Naive B cell (primary cell): ENCODE measurements around the gene CHM. TPM values are rescaled to one million over a fixed set of nuclear protein-coding genes. Genes with fewer than 3 reads are reported as not detected.
"Not testable (repeated sequence)": the region's sequence is repeated elsewhere in the genome, so short reads cannot be mapped to it uniquely, and the experiment has no call there.

Experiments
- ATAC-seq, 2 donors: fragments of 150-1000 bp; cut with Tn5 transposase; 2 replicates each; pipeline ENCODE4 v1.10.0; 2021; ENCODE audit warnings: low read depth in 2 of 2, mild to moderate bottlenecking in 2 of 2, moderate library complexity in 2 of 2
- DNase-seq: peaks from one replicate; pipeline ENCODE4 v3.0.0; 2022
- H3K27ac Mint-ChIP-seq, 6 donors: one replicate each; pipeline ENCODE4 v1.8.0; 2020 to 2022; ENCODE audit warnings: mild to moderate bottlenecking in 6 of 6, mixed read lengths in 6 of 6, moderate library complexity in 5 of 6, inconsistent platforms in 2 of 6
- H3K27me3 Mint-ChIP-seq, 3 donors: one replicate each; pipeline ENCODE4 v1.8.0; 2021 to 2022; ENCODE audit warnings: mixed read lengths in 3 of 3, mild to moderate bottlenecking in 1 of 3
- H3K36me3 Mint-ChIP-seq, 2 donors: one replicate each; pipeline ENCODE4 v1.8.0; 2020 to 2022; ENCODE audit warnings: mixed read lengths in 2 of 2, inconsistent platforms in 1 of 2, mild to moderate bottlenecking in 1 of 2
- H3K4me1 Mint-ChIP-seq, 3 donors: one replicate each; pipeline ENCODE4 v1.8.0; 2020 to 2022; ENCODE audit warnings: mixed read lengths in 3 of 3, inconsistent platforms in 1 of 3, mild to moderate bottlenecking in 1 of 3, moderate library complexity in 1 of 3
- H3K4me3 Mint-ChIP-seq, 8 donors: one replicate each; pipeline ENCODE4 v1.8.0; 2020 to 2022; ENCODE audit warnings: mild to moderate bottlenecking in 8 of 8, mixed read lengths in 8 of 8, moderate library complexity in 8 of 8, inconsistent platforms in 2 of 8
- H3K9me3 Mint-ChIP-seq, 7 donors: one replicate each; pipeline ENCODE4 v1.8.0; 2020 to 2022; ENCODE audit warnings: mixed read lengths in 7 of 7, mild to moderate bottlenecking in 5 of 7, inconsistent platforms in 2 of 7, moderate library complexity in 1 of 7
- polyA plus RNA-seq, 6 donors: library from polyadenylated mRNA; unstranded; fragments of 300-500 nt; fragmentation: Illumina TruSeq; gene quantifications; one replicate each; pipeline ENCODE4 v1.2.3, GENCODE V29; 2021; ENCODE audit warnings: low read depth in 6 of 6

The CHM gene
- polyA plus RNA-seq, 6 donors from 2014 or later, result 5.5 to 13.3 (median 9.4) TPM

DNA sequence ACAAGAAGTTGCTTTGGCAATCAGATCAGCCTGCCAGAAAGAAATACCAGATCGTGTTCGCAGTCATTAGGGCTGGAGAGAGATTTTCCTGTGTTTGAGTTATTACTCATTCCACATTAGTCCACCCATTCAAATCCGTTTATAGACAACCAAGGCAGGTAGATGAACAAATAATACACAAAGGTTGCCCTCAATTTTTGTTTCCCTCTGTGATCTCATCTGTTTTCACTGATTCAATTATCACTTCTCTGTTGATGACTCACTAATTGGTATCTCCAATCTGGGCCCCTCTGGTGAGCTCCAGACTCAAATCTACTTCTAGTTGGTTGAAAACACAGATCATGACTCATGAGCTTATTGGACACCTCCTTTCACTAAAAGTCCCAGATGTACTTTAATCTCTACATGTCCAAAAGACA is 54.5 kb downstream of the CHM start:
- H3K27me3 Mint-ChIP-seq, result no peaks in the 10 kb centered on the region
- peaks cover 26 to 49% (median 37%) of the 10 kb centered on the region in 3 donors for H3K4me1 Mint-ChIP-seq
- ATAC-seq, result no peak
- DNase-seq, result no peak
- H3K27ac Mint-ChIP-seq, result peak overlapping the region in 2 of 6 donors; percentile 39 to 49
- no peak overlapping the region for H3K4me3 Mint-ChIP-seq
- H3K36me3 Mint-ChIP-seq, result no peaks in the 10 kb centered on the region
- H3K9me3 Mint-ChIP-seq, result peaks cover 0 to 3% (median 0%) of the 10 kb centered on the region in 7 donors

DNA sequence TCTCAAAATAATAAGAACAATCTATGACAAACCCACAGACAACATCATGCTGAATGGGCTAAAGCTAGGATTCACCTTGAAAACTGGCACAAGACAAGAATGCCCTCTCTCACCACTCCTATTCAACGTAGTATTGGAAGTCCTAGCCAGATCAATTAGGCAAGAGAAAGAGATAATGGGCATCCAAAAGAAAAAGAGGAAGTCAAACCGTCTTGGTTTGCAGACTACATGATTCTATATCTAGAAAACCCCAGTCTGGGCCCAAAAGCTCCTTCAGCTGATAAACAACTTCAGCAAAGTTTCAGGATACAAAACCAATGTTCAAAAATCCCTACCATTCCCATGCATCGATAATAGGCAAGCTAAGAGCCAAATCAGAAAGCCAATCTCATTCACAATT is 59.0 kb downstream of the CHM start:
- Mint-ChIP-seq H3K4me3 (peak overlapping the region in 6 of 8 donors; percentile 15 to 66 (median 34)), H3K9me3 (peaks cover 0 to 3% (median 0%) of the 10 kb centered on the region in 7 donors), H3K36me3 (no peaks in the 10 kb centered on the region), H3K27me3 (no peaks in the 10 kb centered on the region), H3K4me1 (peaks cover 26 to 36% (median 26%) of the 10 kb centered on the region in 3 donors), H3K27ac (peak overlapping the region; percentile 0 to 80 (median 41))
- ATAC-seq (peak in 1 of 2 donors; percentile 56), DNase-seq (no peak)

DNA sequence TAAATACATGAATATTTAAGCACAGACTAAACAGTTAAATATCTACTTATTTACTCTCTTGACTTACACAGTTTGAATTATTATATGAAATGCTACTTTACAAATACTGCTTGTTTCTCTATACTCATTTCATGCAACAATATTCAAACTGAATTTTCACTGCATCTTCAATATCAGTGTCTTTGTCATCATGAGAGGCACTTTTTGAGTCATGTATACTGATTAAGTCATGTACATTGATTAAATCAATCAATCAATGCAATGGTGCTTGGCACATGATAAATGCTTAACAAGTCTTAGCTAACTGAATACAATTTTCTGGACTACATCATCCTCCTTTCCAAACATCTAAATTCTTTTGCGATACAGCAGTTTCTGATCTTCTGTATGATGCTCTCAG is 67.1 kb downstream of the CHM start:
- ATAC-seq, result no peak
- peaks cover 0 to 4% (median 0%) of the 10 kb centered on the region in 7 donors for H3K9me3 Mint-ChIP-seq

DNA sequence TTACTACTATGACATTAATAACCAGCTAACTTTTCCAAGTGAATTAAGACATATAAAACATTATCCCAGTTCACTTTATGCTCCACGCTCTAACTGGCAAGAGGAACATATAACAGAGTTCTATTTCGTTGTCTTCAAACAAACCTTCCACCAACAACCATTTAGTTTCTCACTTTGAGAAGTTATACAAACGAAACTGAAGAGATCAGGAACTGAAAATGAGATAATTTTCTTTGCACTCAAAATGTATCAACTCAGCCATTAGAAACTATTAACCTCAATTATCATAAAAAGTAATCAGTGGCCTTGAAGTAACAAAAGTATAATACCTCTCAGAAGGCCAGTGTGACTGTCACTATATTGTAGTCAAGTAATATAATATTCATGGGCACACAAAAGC is 70.1 kb downstream of the CHM start:
- H3K27ac Mint-ChIP-seq, result peak overlapping the region; percentile 9 to 78 (median 22)
- peaks cover 0 to 9% of the 10 kb centered on the region in 2 donors for H3K36me3 Mint-ChIP-seq
- peaks cover 0 to 7% (median 0%) of the 10 kb centered on the region in 3 donors for H3K4me1 Mint-ChIP-seq
- no peaks in the 10 kb centered on the region for H3K27me3 Mint-ChIP-seq
- peak overlapping the region in 1 of 8 donors; percentile 8 for H3K4me3 Mint-ChIP-seq
- H3K9me3 Mint-ChIP-seq, result peaks cover 0 to 16% (median 0%) of the 10 kb centered on the region in 7 donors
- DNase-seq (no peak), ATAC-seq (peak in 1 of 2 donors; percentile 37)

More for the DNA sequence above, 67.1 kb downstream of the CHM start:
- no peak for DNase-seq
- no peak overlapping the region for H3K27ac Mint-ChIP-seq
- no peak overlapping the region for H3K4me3 Mint-ChIP-seq
- H3K27me3 Mint-ChIP-seq, result no peaks in the 10 kb centered on the region
- peaks cover 0 to 7% (median 0%) of the 10 kb centered on the region in 3 donors for H3K4me1 Mint-ChIP-seq
- no peaks in the 10 kb centered on the region for H3K36me3 Mint-ChIP-seq

DNA sequence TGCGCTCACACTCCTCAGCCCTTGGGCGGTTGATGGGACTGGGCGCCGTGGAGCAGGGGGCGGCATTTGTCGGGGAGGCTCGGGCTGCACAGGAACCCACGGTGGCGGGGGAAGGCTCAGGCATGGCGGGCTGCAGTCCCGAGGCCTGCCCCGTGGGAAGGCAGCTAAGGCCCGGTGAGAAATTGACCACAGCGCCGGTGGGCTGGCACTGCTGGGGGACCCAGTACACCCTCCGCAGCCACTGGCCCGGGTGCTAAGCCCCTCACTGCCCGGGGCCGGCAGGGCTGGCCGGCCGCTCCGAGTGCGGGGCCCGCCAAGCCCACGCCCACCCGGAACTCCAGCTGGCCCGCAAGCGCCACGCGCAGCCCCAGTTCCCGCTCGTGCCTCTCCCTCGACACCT is 75.0 kb downstream of the CHM start:
- H3K27me3 Mint-ChIP-seq, DNase-seq, H3K4me1 Mint-ChIP-seq, H3K4me3 Mint-ChIP-seq, H3K27ac Mint-ChIP-seq, ATAC-seq, H3K36me3 Mint-ChIP-seq: not testable (repeated sequence)
- peaks cover 0 to 16% (median 0%) of the 10 kb centered on the region in 7 donors for H3K9me3 Mint-ChIP-seq

DNA sequence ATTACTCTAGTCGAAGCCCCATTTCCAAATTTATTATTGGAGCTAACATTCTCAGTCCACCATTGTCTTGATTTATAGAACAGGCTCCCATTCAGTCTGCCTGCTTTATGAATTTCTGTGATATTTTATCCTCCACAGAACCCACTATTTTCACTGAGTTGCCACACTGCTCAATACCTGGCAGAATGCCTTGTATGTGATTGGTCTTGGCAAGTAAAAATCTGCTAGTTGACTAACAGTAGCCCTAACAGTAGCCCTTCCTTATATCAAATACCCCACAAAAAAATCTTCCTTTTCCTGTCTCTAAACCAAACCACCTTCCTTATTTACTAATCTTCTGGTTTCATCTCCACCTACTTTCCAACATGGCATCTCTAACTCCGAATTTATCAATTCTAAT is 82.6 kb downstream of the CHM start:
- Mint-ChIP-seq H3K4me3 (no peak overlapping the region), H3K9me3 (no peaks in the 10 kb centered on the region)
- no peak for ATAC-seq

DNA sequence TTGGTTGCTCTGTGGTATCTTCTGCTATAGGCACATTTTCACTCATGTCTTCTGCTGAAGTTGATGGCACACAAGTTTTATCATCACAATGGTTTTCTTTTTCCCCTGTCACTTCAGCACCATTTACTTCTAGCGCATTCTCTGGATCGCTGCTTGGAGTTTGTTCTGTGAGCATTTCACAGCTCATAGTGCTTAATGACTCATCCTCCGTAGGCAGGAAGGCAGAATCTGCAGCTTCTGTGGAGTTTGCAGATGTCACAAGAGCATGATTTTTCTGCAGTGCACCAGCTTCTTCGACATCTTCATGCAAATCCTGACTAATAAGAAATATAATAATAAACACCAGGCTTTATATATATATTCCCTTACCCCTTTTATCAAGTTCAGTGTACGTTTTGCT is 83.6 kb downstream of the CHM start:
- Mint-ChIP-seq H3K36me3 (peaks cover 0 to 5% of the 10 kb centered on the region in 2 donors), H3K4me1 (peaks cover 0 to 7% (median 0%) of the 10 kb centered on the region in 3 donors), H3K27me3 (no peaks in the 10 kb centered on the region), H3K4me3 (no peak overlapping the region), H3K9me3 (no peaks in the 10 kb centered on the region), H3K27ac (no peak overlapping the region)
- ATAC-seq, result no peak
- DNase-seq, result no peak

More for the DNA sequence above, 82.6 kb downstream of the CHM start:
- no peak overlapping the region for H3K27ac Mint-ChIP-seq
- no peak for DNase-seq
- H3K36me3 Mint-ChIP-seq, result peaks cover 0 to 5% of the 10 kb centered on the region in 2 donors
- no peaks in the 10 kb centered on the region for H3K27me3 Mint-ChIP-seq
- H3K4me1 Mint-ChIP-seq, result peaks cover 0 to 7% (median 0%) of the 10 kb centered on the region in 3 donors

DNA sequence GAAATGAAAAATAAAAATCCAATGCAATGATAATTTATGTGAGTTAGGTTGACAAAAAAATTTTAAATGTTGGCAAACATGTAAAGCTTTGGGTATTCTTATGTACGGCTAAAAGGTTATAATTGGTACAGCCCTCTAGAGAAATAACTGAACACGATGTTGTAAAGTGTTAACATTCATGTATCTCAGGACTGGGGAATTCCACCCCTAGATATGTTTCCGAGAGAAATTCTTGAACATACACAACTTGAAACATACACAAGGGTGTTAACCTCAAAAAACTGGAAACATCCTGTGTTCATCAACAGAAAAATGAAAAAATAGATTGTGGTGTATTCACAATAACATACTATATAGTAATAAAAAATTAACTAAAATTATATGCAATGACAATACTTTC is 91.8 kb downstream of the CHM start:
- Mint-ChIP-seq H3K36me3 (peaks cover 19 to 31% of the 10 kb centered on the region in 2 donors), H3K27me3 (no peaks in the 10 kb centered on the region), H3K4me3 (no peak overlapping the region), H3K9me3 (peaks cover 0 to 20% (median 5%) of the 10 kb centered on the region in 7 donors), H3K4me1 (no peaks in the 10 kb centered on the region), H3K27ac (no peak overlapping the region)
- no peak for ATAC-seq
- no peak for DNase-seq

DNA sequence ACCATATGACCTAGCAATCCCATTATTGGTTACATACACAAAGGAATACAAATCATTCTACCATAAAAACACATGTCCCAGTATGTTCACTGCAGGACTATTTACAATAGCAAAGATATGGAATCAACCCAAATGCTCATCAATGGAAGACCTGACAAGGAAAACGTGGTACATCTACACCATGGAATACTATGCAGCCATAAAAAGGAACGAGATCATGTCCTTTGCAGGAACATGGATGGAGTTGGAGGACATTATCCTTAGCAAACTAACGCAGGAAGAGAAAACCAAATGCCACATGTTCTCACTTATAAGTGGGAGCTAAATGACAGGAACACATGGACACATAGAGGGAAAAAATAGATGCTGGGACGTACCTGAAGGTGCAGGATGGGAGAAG is 102.6 kb downstream of the CHM start:
- not testable (repeated sequence) for H3K4me3 Mint-ChIP-seq
- H3K36me3 Mint-ChIP-seq, result peaks cover 18 to 29% of the 10 kb centered on the region in 2 donors

DNA sequence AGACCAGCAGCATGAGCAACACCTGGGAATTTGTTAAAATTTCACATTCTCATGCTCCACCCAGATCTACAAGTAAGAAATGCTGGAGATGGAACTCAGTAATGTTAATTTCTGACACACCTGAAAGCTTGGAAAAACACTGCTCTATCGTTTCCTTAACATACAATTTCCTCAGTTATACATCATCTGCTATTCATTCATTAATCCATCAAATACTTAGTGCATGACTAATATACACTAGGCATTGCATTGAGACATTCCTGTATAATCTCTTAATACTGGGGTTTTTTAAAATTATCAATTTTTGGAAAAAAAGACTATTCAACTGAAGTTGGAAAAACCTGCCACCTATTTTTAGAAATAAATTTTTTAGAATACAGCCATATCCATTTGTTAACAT is 106.1 kb downstream of the CHM start:
- H3K27me3 Mint-ChIP-seq, result no peaks in the 10 kb centered on the region
- H3K4me1 Mint-ChIP-seq, result peaks cover 3 to 13% (median 9%) of the 10 kb centered on the region in 3 donors
- ATAC-seq, result no peak
- no peak for DNase-seq
- no peak overlapping the region for H3K4me3 Mint-ChIP-seq
- no peak overlapping the region for H3K27ac Mint-ChIP-seq
- peaks cover 17 to 18% of the 10 kb centered on the region in 2 donors for H3K36me3 Mint-ChIP-seq
- peaks cover 7 to 19% (median 13%) of the 10 kb centered on the region in 7 donors for H3K9me3 Mint-ChIP-seq

More for the DNA sequence above, 102.6 kb downstream of the CHM start:
- H3K27ac Mint-ChIP-seq, ATAC-seq, DNase-seq, H3K27me3 Mint-ChIP-seq: not testable (repeated sequence)
- H3K4me1 Mint-ChIP-seq, result peaks cover 3 to 10% (median 8%) of the 10 kb centered on the region in 3 donors
- H3K9me3 Mint-ChIP-seq, result peaks cover 7 to 31% (median 13%) of the 10 kb centered on the region in 7 donors

DNA sequence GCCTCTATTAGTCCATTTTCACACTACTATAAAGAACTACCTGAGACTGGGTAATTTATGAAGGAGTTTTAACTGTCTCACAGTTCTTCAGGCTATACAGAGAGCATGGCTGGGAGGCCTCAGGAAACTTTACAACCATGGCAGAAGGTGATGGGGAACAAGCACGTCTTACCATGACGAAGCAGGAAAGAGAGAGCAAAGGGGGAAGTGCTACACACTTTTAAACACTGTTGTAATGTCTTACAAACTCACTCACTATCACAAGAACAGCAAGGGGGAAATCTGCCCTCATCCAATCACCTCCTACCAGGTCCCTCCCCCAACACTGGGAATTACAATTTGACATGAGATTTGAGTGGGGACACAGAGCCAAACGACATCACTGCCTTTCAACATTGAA is 107.4 kb downstream of the CHM start:
- Mint-ChIP-seq H3K4me1 (peaks cover 3 to 12% (median 9%) of the 10 kb centered on the region in 3 donors), H3K27ac (peak overlapping the region in 3 of 6 donors; percentile 4 to 69 (median 45))
- H3K27me3 Mint-ChIP-seq, DNase-seq, H3K4me3 Mint-ChIP-seq, H3K36me3 Mint-ChIP-seq, H3K9me3 Mint-ChIP-seq, ATAC-seq: not testable (repeated sequence)

DNA sequence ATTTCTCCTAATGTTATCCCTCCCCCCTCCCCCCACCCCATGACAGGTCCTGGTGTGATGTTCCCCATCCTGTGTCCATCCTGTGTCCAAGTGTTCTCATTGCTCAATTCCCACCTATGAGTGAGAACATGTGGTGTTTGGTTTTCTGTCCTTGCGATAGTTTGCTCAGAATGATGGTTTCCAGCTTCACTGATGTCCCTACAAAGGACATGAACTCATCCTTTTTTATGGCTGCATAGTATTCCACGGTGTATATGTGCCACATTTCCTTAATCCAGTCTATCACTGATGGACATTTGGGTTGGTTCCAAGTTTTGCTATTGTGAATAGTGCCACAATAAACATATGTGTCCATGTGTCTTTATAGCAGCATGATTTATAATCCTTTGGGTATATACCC is 113.0 kb downstream of the CHM start:
- DNase-seq, H3K27ac Mint-ChIP-seq, H3K4me3 Mint-ChIP-seq, H3K4me1 Mint-ChIP-seq, H3K27me3 Mint-ChIP-seq, H3K36me3 Mint-ChIP-seq, H3K9me3 Mint-ChIP-seq, ATAC-seq: not testable (repeated sequence)

DNA sequence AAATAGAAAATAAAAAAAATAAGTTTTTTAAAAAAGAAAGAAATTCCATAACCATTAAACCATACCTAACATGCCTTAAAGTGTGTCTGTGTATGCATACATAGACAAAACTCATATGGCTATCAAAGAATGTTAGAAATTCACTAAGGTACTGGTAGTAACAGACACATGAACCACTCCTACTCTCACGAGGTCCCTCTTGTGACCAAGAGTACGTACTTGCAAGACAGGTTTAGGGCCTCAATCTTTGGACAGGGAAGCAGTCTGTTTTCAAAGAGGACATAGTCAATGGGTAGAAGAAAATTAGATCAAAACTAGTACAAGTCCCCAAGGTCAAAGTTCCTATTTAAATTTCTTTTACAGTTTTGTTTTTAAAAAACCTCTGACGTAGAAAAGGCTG is 117.3 kb downstream of the CHM start:
- Mint-ChIP-seq H3K27ac (no peak overlapping the region), H3K9me3 (peaks cover 0 to 4% (median 0%) of the 10 kb centered on the region in 7 donors), H3K36me3 (peaks cover 0 to 6% of the 10 kb centered on the region in 2 donors), H3K4me3 (no peak overlapping the region), H3K27me3 (no peaks in the 10 kb centered on the region), H3K4me1 (no peaks in the 10 kb centered on the region)
- DNase-seq, result no peak
- ATAC-seq, result no peak

DNA sequence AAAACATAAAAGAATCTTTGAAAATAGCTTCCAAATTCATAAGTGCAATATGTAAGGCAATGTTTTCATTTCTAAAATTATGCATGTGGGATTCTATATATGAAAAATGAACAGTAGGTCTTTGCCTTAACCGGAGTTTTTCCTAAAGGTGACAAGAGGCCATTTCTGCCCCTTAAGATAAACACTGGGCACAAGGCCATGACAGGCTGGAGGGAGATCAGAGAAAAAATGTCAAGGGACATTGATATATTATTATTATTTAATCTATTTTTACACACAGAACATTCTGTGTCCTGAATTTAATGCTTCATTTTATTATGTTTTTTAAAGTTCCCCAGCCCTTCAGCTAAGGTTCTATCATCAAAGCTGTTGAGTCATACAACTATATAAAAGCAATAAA is 118.8 kb downstream of the CHM start:
- Mint-ChIP-seq H3K9me3 (peaks cover 0 to 3% (median 0%) of the 10 kb centered on the region in 7 donors), H3K27ac (no peak overlapping the region), H3K4me1 (peaks cover 2 to 8% (median 5%) of the 10 kb centered on the region in 3 donors), H3K4me3 (no peak overlapping the region), H3K36me3 (no peaks in the 10 kb centered on the region), H3K27me3 (no peaks in the 10 kb centered on the region)
- ATAC-seq (no peak), DNase-seq (no peak)
